HEK293T (cell line): ENCODE measurements around the gene GLCE.

Experiments used
- ELF4 ChIP-seq: fragments of 450-650 bp; IDR thresholded peaks from 2 replicates; pipeline ENCODE4 v1.6.1; 2017; ENCODE audit warnings: antibody characterized with exemption
- FOXA1 ChIP-seq: fragments of 450-650 bp; IDR thresholded peaks from 2 replicates; pipeline ENCODE4 v1.6.1; 2016; ENCODE audit warnings: mild to moderate bottlenecking
- FOXM1 ChIP-seq: fragments of 450-650 bp; IDR thresholded peaks from 2 replicates; pipeline ENCODE4 v1.6.1; 2017; ENCODE audit warnings: mild to moderate bottlenecking, borderline replicate concordance
- HDGF ChIP-seq: fragments of 450-650 bp; IDR thresholded peaks from 2 replicates; pipeline ENCODE4 v1.6.1; 2017; ENCODE audit warnings: antibody characterized with exemption, borderline replicate concordance
- SP1 ChIP-seq: fragments of 450-650 bp; IDR thresholded peaks from 2 replicates; pipeline ENCODE4 v1.6.1; 2017
- TARDBP ChIP-seq: fragments of 450-650 bp; IDR thresholded peaks from 2 replicates; pipeline ENCODE4 v1.6.1; 2016

- no peak for TF ChIP-seq FOXA1
- no peak for TF ChIP-seq TARDBP
- TF ChIP-seq HDGF: no peak
- no peak for TF ChIP-seq ELF4
- TF ChIP-seq SP1: no peak
- TF ChIP-seq FOXM1: no peak
These were observed 110.8 kb downstream of the GLCE start for GRCh38 chr15:69271217-69271616.
